Liver (tissue), 9 donors: ENCODE data around the gene ELOVL3. TPM values are rescaled to one million over a fixed set of nuclear protein-coding genes. Genes with fewer than 3 reads are reported as not detected.

Experiments
- DNase-seq: peaks from one replicate; pipeline ENCODE4 v3.0.0-alpha.2; 2017; ENCODE audit warnings: low spot score
- H3K27ac ChIP-seq, 2 donors: one replicate each; pipeline ENCODE4 v1.7.0; 2013; ENCODE audit warnings: inconsistent platforms in 2 of 2, low read length in 2 of 2, control low read depth in 1 of 2, low read depth in 1 of 2, mild to moderate bottlenecking in 1 of 2
- H3K27me3 ChIP-seq, 4 donors: one replicate each; pipeline versions ENCODE4 v1.6.1 to v1.7.0; 2013; ENCODE audit warnings: low read length in 3 of 4, inconsistent platforms in 1 of 4, mild to moderate bottlenecking in 1 of 4, moderate library complexity in 1 of 4; ENCODE audit not compliant: control insufficient read depth in 4 of 4, insufficient read depth in 4 of 4
- H3K36me3 ChIP-seq, 4 donors: one replicate each; pipeline versions ENCODE4 v1.6.1 to v1.7.0; 2013; ENCODE audit warnings: low read length in 3 of 4, mild to moderate bottlenecking in 3 of 4, low read depth in 1 of 4, moderate library complexity in 1 of 4; ENCODE audit not compliant: control insufficient read depth in 4 of 4, insufficient read depth in 3 of 4
- H3K4me1 ChIP-seq, 4 donors: one replicate each; pipeline versions ENCODE4 v1.6.1 to v1.7.0; 2013; ENCODE audit warnings: low read length in 3 of 4, mild to moderate bottlenecking in 3 of 4, moderate library complexity in 1 of 4; ENCODE audit not compliant: control insufficient read depth in 4 of 4, insufficient read depth in 4 of 4
- H3K4me3 ChIP-seq, 3 donors: one replicate each; pipeline versions ENCODE4 v1.6.1 to v1.7.0; 2013; ENCODE audit warnings: low read length in 3 of 3, control low read depth in 1 of 3, low read depth in 1 of 3, mild to moderate bottlenecking in 1 of 3
- H3K9ac ChIP-seq, 2 donors: one replicate each; pipeline ENCODE4 v1.7.0; 2013; ENCODE audit warnings: low read length in 2 of 2, mild to moderate bottlenecking in 2 of 2, moderate library complexity in 2 of 2, control low read depth in 1 of 2, low read depth in 1 of 2
- H3K9me3 ChIP-seq, 4 donors: one replicate each; pipeline versions ENCODE4 v1.6.1 to v1.7.0; 2013; ENCODE audit warnings: low read length in 3 of 4; ENCODE audit not compliant: control insufficient read depth in 4 of 4
- ATF3 ChIP-seq: IDR thresholded peaks from 2 replicates; pipeline ENCODE4 v1.6.1; 2016; ENCODE audit warnings: antibody characterized with exemption
- EGR1 ChIP-seq, 2 donors: IDR thresholded peaks; 2 replicates each; pipeline ENCODE4 v1.6.1; 2016 to 2018; ENCODE audit warnings: antibody characterized with exemption in 2 of 2, low read depth in 2 of 2
- FOXA1 ChIP-seq: IDR thresholded peaks from 2 replicates; pipeline ENCODE4 v1.6.1; 2016; ENCODE audit warnings: antibody characterized with exemption
- FOXA2 ChIP-seq: IDR thresholded peaks from 2 replicates; pipeline ENCODE4 v1.6.1; 2016; ENCODE audit warnings: antibody characterized with exemption
- GABPA ChIP-seq, 2 donors: IDR thresholded peaks in 1 of 2; conservative IDR thresholded peaks in 1 of 2; 2 replicates each; pipeline ENCODE4 v1.6.1; 2016; ENCODE audit warnings: antibody characterized with exemption in 2 of 2, mild to moderate bottlenecking in 1 of 2, moderate library complexity in 1 of 2
- HNF4A ChIP-seq, 2 donors: conservative IDR thresholded peaks; 2 replicates each; pipeline ENCODE4 v1.6.1; 2016; ENCODE audit warnings: antibody characterized with exemption in 2 of 2, mild to moderate bottlenecking in 2 of 2
- HNF4G ChIP-seq: IDR thresholded peaks from 2 replicates; pipeline ENCODE4 v1.6.1; 2016; ENCODE audit warnings: antibody characterized with exemption
- JUND ChIP-seq, 2 donors: IDR thresholded peaks; 2 replicates each; pipeline ENCODE4 v1.6.1; 2016; ENCODE audit warnings: antibody characterized with exemption in 2 of 2
- NR2F2 ChIP-seq: IDR thresholded peaks from 2 replicates; pipeline ENCODE4 v1.6.1; 2016; ENCODE audit warnings: antibody characterized with exemption
- RAD21 ChIP-seq, 2 donors: IDR thresholded peaks; 2 replicates each; pipeline ENCODE4 v1.6.1; 2016; ENCODE audit warnings: antibody characterized with exemption in 2 of 2, mild to moderate bottlenecking in 2 of 2
- RXRA ChIP-seq, 2 donors: IDR thresholded peaks; 2 replicates each; pipeline ENCODE4 v1.6.1; 2017 to 2018; ENCODE audit warnings: antibody characterized with exemption in 2 of 2, mild to moderate bottlenecking in 1 of 2
- SP1 ChIP-seq: IDR thresholded peaks from 2 replicates; pipeline ENCODE4 v1.6.1; 2018; ENCODE audit warnings: antibody characterized with exemption, mild to moderate bottlenecking
- TAF1 ChIP-seq: conservative IDR thresholded peaks from 2 replicates; pipeline ENCODE4 v1.6.1; 2016; ENCODE audit warnings: antibody characterized with exemption, mild to moderate bottlenecking
- YY1 ChIP-seq: IDR thresholded peaks from 2 replicates; pipeline ENCODE4 v1.6.1; 2016; ENCODE audit warnings: antibody characterized with exemption, mild to moderate bottlenecking
- WGBS: extraction: QIAGEN DNeasy Blood & Tissue Kit; methylation state at CpG from one replicate; pipeline ENCODE4 v1.1.7; 2013; 5-methylcytosine and 5-hydroxymethylcytosine counted together
- polyA plus RNA-seq, 2 donors: library from polyadenylated mRNA; stranded (reverse) in 1 of 2; unstranded in 1 of 2; fragments of 200-250 nt in 1 of 2; fragments of >200 nt in 1 of 2; fragmentation: Nextera tagmentation in 1 of 2; extraction: Ambion mirVana in 1 of 2; gene quantifications; one replicate each; pipeline versions ENCODE4 v1.2.1 to v1.2.3, GENCODE V29; 2013 to 2015
- total RNA-seq, 2 donors: library from RNA; depleted of rRNA; stranded (reverse); fragments of >200 nt; gene quantifications; one replicate each; pipeline ENCODE4 v1.2.3, GENCODE V29; 2014
- TF ChIP-seq, protein P1 (sequence below): fragments of 150-350 bp; IDR thresholded peaks from 2 replicates; pipeline ENCODE4 v1.5.1; 2017; ENCODE audit warnings: improper control_type of control experiment, low read depth, low read length; ENCODE audit not compliant: missing input control
- TF ChIP-seq, protein P2 (sequence below): IDR thresholded peaks from 2 replicates; pipeline ENCODE4 v1.6.1; 2016; ENCODE audit warnings: antibody characterized with exemption
- TF ChIP-seq, protein P3 (sequence below): IDR thresholded peaks from 2 replicates; pipeline ENCODE4 v1.6.1; 2016; ENCODE audit warnings: antibody characterized with exemption
- donor health status: healthy.
- donor health status: healthy.
- donor health status: healthy.
- donor health status: healthy.
- donor health status: healthy.

ELOVL3 gene
- total and polyA plus RNA-seq, 4 donors = 0.42 TPM; not detected in 3

DNA sequence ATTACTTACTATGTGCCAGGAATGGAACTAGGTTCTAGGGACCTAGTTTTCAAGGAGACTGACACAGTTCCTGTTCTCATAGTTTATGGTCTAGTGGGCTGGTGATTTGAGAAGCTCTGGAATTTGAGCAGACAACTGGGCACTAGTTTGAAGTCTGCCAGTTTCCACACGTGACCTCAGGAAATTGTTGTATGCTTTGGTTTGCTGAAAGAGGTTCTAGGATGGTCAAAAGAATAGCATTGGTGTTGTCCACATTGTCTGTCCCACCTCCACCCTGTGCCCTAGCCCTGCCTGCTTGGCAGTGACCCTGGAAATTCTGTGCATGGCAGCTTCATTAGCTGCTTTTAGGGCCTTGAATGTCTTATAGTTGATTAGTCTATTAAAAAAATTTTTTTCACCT is 48.0 kb downstream of the ELOVL3 start:
- H3K27ac ChIP-seq = no peak overlapping the region
- TF ChIP-seq RAD21 (IDR thresholded peaks at IDR 0.05) = no peak
- TF ChIP-seq SP1 = no peak
- H3K36me3 ChIP-seq = peaks cover 0 to 3% (median under 1%) of the 10 kb centered on the region in 4 donors
- no peaks in the 10 kb centered on the region for H3K27me3 ChIP-seq
- no peaks in the 10 kb centered on the region for H3K9me3 ChIP-seq
- 77% methylated on average over 1 of the region's 1 CpG for WGBS
- DNase-seq = no peak
- peaks cover 6 to 17% (median 14%) of the 10 kb centered on the region in 4 donors for H3K4me1 ChIP-seq
- H3K9ac ChIP-seq = no peak overlapping the region
- H3K4me3 ChIP-seq = no peak overlapping the region

- Histone ChIP-seq H3K9me3 (no peaks in the 10 kb centered on the region), H3K27me3 (no peaks in the 10 kb centered on the region), H3K27ac (peak overlapping the region in 1 of 2 donors; percentile 7), H3K36me3 (peaks cover 0 to 3% (median under 1%) of the 10 kb centered on the region in 4 donors), H3K4me3 (no peak overlapping the region), H3K9ac (no peak overlapping the region), H3K4me1 (peaks cover 9 to 19% (median 17%) of the 10 kb centered on the region in 4 donors)
- no peak for TF ChIP-seq FOXA2
- no peak for TF ChIP-seq TAF1
- no peak for TF ChIP-seq JUND (IDR thresholded peaks at IDR 0.05)
- TF ChIP-seq YY1 = no peak
- no peak for TF ChIP-seq GABPA (IDR thresholded peaks at IDR 0.05 in 1 of 2, conservative IDR thresholded peaks at IDR 0.05 in 1 of 2)
- TF ChIP-seq SP1 = no peak
- TF ChIP-seq HNF4G = no peak
- TF ChIP-seq, protein P1, sequence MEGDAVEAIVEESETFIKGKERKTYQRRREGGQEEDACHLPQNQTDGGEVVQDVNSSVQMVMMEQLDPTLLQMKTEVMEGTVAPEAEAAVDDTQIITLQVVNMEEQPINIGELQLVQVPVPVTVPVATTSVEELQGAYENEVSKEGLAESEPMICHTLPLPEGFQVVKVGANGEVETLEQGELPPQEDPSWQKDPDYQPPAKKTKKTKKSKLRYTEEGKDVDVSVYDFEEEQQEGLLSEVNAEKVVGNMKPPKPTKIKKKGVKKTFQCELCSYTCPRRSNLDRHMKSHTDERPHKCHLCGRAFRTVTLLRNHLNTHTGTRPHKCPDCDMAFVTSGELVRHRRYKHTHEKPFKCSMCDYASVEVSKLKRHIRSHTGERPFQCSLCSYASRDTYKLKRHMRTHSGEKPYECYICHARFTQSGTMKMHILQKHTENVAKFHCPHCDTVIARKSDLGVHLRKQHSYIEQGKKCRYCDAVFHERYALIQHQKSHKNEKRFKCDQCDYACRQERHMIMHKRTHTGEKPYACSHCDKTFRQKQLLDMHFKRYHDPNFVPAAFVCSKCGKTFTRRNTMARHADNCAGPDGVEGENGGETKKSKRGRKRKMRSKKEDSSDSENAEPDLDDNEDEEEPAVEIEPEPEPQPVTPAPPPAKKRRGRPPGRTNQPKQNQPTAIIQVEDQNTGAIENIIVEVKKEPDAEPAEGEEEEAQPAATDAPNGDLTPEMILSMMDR = no peak
- TF ChIP-seq ATF3 = no peak
- TF ChIP-seq, protein P2, sequence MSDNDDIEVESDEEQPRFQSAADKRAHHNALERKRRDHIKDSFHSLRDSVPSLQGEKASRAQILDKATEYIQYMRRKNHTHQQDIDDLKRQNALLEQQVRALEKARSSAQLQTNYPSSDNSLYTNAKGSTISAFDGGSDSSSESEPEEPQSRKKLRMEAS = no peak
- no peak for TF ChIP-seq RXRA (IDR thresholded peaks at IDR 0.05)
- no peak for TF ChIP-seq RAD21 (IDR thresholded peaks at IDR 0.05)
- TF ChIP-seq NR2F2 = no peak
- no peak for TF ChIP-seq FOXA1
- no peak for TF ChIP-seq EGR1 (IDR thresholded peaks at IDR 0.05; ENCODE audit: low read depth in 2 of 2)
- TF ChIP-seq, protein P3, sequence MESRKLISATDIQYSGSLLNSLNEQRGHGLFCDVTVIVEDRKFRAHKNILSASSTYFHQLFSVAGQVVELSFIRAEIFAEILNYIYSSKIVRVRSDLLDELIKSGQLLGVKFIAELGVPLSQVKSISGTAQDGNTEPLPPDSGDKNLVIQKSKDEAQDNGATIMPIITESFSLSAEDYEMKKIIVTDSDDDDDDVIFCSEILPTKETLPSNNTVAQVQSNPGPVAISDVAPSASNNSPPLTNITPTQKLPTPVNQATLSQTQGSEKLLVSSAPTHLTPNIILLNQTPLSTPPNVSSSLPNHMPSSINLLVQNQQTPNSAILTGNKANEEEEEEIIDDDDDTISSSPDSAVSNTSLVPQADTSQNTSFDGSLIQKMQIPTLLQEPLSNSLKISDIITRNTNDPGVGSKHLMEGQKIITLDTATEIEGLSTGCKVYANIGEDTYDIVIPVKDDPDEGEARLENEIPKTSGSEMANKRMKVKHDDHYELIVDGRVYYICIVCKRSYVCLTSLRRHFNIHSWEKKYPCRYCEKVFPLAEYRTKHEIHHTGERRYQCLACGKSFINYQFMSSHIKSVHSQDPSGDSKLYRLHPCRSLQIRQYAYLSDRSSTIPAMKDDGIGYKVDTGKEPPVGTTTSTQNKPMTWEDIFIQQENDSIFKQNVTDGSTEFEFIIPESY = no peak
- TF ChIP-seq HNF4A (conservative IDR thresholded peaks at IDR 0.05) = no peak
- no peak for DNase-seq
- 43% methylated on average over 2 of the region's 2 CpGs for WGBS
These were observed 49.2 kb downstream of the ELOVL3 start for GRCh38 chr10:102275343-102275742.
